GM19035 (cell line): ENCODE results near the gene CCDC85C.
A peak's percentile ranks its signal among the peaks of the same experiment; 100 is the strongest.

Experiments
- ATAC-seq: cut with Tn5 transposase; IDR thresholded peaks from one replicate; pipeline ENCODE4 v1.9.1; 2021; ENCODE audit not compliant: unreplicated experiment

Gene CCDC85C

GRCh38 chr14:99632410-99633035, 28.5 kb upstream of the CCDC85C start:
- no peak for ATAC-seq

- no peak for ATAC-seq
Observed at GRCh38 chr14:99630202-99630601, 26.2 kb upstream of the CCDC85C start.

DNA sequence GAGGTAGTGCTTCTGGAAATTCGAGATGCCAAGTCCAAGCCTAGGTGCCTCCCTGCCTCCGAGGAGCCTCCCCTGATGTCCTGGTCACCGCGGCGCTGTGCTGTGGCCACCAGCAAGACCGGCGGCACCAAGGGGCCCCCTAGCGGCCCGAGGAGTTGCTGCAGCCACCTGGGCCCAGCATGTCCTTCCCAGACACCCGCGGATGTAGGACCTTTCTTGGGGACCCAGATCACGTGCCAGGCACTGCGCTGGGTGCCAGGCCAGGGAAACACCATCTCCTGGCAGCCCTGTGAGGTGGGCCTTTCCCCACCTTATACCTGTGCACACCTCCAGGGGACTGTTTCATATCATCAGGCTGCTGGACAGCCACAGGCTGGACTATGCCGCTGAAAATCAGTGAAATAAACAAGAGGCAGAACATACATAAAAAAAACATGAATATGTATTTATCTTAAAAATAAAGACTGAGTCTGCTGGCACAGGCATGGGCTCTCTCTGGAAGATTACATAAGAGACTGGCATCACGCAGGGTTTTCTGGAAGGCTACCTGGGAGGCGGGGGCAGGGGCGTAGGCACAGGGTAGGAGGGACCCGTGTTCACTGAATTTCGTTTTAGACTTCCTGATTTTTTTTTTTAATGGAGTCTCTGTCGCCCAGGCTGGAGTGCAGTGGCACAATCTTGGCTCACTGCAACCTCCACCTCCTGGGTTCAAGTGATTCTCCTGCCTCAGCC, 25.0 kb upstream of the CCDC85C start:
- peak; percentile 61 for ATAC-seq

GRCh38 chr14:99627510-99628381, 23.7 kb upstream of the CCDC85C start:
- ATAC-seq: no peak

- ATAC-seq: no peak
Observed at GRCh38 chr14:99627100-99627499, 23.1 kb upstream of the CCDC85C start.

GRCh38 chr14:99626041-99626648, 22.1 kb upstream of the CCDC85C start:
- no peak for ATAC-seq

- ATAC-seq: no peak
Observed at GRCh38 chr14:99625476-99625875, 21.5 kb upstream of the CCDC85C start.

DNA sequence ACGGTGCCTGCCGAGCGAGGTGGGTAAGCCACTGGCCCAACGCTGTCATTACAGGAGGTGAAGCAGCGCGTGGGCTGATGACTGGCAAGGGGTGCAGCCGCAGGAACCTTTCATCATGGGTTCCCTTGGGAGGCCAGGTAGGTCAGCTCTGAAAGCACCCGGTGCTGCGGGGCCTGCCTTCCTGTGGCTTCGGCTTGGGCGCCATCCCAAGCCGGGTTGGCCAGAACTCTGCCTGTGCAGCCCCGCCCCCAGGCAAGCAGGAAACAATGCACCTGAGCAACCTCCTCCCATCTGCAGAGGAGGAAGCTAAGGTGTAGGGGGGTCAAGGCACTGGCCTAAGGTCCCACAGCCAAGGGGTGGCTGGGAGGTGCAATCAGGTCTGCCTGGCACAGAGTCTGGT, 21.0 kb upstream of the CCDC85C start:
- ATAC-seq: no peak

DNA sequence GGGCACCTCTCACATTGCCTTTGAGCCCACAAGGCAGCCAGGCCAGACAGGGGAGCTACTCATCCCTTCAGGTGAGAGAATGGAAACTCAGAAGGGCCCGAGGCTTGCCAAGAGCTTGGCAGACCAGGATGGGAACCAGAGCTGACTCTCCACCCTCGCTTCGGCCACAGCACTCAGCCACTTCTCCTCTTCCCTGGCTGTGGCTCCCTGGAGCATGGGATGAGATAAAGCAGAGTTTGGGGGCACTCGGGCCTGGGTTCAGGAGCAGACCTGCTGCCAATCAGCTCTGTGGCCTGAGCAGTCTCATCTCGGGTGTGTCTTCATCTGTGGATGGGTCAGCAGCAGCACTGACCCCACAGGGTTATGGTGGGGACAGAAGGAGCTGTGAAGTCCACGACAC, 20.0 kb upstream of the CCDC85C start:
- ATAC-seq: no peak

DNA sequence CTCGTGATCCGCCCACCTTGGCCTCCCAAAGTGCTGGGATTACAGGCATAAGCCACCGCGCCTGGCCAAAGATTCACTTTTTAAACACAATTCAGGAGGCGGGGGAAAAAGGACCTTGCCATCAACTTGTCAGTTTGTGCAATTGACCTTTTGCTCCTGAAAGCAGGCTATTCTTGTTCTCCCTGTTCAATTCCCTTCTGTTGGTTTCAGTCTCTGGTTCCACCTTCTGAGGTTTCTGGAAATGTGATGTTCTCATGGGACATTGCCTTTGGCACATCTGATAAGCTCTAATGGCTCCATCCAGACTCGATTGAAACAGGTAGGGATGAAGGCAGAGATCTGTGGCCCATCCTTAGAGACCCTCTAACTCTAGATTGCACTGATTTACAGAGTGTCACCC, 17.9 kb upstream of the CCDC85C start:
- no peak for ATAC-seq

DNA sequence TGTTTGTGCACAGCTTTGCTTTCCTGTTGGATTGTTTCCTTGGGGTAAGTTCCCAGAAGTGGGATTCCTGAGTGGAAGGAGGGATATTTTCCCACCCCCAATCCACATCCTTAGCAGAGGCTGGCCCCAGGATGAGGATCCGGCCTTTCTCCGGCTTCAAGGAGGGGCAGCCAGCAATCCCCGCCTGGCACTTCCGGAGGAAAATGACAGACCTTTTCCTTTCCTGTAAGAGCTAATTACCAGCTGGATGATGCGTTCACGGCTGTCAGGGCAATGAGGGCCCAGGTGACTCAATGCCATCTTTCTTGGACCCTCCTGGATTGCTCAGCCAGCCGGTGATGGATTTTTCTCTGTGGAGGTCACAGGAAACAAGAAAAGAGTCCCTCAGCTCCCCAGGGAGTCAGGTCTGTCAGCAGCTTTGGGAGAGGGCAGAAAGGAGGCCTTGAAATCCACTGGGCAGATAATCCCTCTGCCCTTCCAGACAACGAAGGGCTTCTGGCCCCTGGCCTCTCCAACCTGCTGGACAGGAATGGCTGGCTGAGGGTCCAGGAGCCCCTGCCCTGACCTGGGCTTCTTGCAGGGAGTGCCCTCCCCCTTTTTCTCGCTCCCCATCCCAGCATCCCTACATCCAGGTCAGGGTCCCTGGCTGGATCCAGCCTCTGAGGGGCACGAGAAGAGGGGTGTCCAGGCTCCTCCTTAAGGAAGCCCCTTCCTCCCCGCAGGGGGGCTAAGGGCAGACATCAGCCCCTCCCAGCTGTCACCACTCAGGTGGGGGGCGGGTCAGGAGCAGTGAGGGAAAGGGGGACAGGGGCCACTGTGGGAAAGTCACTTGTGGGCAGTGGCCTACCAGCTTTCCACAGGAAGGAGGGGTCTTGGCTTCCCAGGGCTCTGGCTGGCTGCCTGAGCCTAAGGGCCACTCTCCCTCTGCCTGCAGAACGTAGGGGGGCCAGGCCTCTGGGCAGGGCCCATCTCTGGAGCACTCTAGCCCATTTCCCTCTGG, 16.1 kb upstream of the CCDC85C start:
- no peak for ATAC-seq

DNA sequence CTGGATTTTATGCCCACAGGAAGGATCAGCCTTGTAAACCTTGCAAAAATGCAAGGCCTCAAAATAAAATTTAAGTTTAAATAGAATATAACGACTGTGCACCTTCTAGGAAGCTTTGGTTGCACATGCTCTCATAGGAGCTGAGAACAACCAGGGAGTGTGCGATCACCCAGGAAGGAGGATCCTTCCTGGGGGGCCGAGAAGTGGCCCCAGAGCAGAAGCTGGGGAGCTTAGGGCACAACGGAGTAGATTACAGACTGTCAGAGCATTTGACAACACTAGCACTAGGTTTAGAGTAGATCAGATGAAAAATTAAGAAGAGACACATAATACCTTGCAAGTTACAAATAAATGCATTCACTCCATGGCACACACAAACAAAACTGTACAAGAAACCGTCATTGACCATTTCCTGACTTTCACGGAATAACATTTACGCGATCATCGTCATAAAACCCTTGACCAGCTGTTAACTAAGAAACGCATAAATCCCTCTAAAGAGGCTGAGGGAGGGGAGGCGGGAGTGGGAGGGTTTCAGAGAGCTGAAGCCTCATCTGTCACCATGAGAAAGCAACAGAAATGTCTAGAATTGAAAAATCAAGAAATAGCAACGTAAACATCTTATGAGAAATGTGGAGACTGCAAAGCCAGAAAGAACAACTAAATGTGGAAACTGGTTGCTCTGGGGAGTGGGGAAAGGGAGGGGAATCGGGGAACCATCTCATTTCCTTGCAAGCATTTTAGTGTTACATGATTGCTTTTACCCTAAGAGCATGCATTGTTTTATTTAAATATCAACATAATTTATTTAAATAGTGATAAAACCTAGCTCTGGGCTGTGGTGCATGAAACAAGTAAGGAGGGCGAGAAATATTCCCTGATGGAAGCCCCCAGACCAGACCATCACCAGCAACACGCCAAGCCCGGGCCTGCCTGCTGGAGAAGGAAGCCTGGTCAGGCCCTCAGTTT, 13.1 kb upstream of the CCDC85C start:
- ATAC-seq: no peak

- ATAC-seq: no peak
Observed at GRCh38 chr14:99615497-99616157, 11.6 kb upstream of the CCDC85C start.

GRCh38 chr14:99612738-99613330, 8.8 kb upstream of the CCDC85C start:
- no peak for ATAC-seq

DNA sequence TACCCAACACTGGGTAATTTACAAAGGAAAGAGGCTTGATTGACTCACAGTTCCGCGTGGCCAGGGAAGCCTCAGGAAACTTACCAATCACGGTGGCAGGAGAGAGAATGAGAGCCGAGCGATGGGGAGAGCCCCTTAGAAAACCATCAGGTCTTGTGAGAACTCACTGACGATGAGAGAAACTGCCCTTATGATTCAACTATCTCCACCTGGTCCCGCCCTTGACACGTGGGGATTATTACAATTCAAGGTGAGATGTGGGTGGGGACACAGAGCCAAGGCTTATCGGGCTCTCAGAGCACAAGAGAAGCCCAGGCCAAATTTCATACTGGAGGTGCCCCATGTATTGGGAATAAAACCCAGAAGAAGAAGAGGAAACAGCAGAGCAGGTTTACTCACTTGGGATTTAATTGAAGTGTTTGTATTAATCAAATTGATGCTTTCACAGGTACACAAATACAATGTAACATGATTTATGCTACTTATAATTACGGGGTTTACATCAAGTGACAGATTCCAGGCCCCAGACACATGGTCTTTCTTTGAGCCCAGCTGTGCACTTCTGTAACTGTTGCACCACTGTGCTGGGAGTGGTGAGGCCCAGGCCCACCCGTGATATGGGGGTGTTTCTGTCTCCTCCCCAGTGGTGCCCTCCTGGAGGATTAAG, 8.2 kb upstream of the CCDC85C start:
- no peak for ATAC-seq

DNA sequence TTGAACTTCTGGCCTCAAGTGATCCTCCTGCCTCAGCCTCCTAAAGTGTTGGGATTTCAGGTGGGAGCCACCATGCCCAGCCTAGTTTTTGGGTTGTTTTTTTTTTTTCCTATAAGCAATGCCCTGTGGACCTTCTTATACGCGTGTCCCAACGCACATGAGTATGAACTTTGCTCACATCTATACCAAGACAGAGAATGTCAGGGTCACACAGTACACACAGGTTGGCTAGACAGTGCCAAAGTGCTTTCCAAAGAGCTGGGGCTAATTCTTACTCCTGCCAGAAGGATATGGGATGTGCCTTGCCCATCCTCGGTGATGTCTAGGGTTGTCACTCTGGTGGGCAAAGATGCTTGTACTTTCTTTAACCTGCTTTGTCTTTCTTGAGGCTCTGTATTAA, 7.6 kb upstream of the CCDC85C start:
- no peak for ATAC-seq
